ENCODE data around the gene CDCA3. TPM values are rescaled to one million over a fixed set of nuclear protein-coding genes. Genes with fewer than 3 reads are reported as not detected.
A peak's percentile ranks its signal among the peaks of the same experiment; 100 is the strongest.

Gene CDCA3
- total and polyA plus RNA-seq, 2 of the 13 experiments (the other 11 are each of a cell fraction or from before 2014, with no cell fraction given) = 32.7 to 56.5 TPM

DNA sequence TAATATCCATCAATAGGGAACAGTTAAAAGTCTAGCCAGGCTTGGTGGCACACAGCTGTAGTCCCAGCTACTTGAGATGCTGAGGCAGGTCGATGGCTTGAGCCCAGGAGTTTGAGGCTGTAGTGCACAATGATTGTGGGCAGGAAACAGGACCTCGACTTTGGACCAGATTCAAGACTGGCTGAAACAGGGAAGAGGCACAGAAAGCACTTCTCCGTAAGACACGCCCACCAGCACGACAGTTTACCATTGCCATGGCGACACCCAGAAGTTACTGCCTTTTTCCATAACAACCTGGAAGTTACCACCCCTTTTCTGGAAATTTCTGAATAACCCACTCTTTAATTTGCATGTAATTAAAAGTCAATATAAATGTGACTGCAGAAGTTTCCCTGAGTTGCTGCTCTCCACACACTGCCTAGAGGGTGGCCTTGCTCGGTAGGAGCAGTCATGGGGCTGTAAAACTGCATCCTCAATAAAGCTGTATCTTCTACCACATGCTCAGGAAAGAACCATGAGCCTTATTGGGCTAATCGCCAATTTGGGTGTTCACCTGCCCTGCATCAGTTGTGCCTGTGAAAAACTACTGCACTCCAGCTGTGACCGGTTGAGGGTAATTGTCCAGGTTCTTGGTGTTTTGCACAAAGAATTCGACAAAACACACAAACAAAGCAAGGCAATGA lies 48.9 kb upstream of the CDCA3 start (continued):
- TF ChIP-seq, protein P1, sequence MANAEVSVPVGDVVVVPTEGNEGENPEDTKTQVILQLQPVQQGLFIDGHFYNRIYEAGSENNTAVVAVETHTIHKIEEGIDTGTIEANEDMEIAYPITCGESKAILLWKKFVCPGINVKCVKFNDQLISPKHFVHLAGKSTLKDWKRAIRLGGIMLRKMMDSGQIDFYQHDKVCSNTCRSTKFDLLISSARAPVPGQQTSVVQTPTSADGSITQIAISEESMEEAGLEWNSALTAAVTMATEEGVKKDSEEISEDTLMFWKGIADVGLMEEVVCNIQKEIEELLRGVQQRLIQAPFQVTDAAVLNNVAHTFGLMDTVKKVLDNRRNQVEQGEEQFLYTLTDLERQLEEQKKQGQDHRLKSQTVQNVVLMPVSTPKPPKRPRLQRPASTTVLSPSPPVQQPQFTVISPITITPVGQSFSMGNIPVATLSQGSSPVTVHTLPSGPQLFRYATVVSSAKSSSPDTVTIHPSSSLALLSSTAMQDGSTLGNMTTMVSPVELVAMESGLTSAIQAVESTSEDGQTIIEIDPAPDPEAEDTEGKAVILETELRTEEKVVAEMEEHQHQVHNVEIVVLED (CRISPR knock-in tag; IDR thresholded peaks at IDR 0.05; ENCODE audit: borderline replicate concordance) = no peak
- no peak for TF ChIP-seq ZNF564 (CRISPR knock-in tag; IDR thresholded peaks at IDR 0.05)
- no peak for TF ChIP-seq BRCA1 (CRISPR knock-in tag; IDR thresholded peaks at IDR 0.05)
- TF ChIP-seq ZNF792 (CRISPR knock-in tag; IDR thresholded peaks at IDR 0.05) = no peak
- TF ChIP-seq TEAD3 (CRISPR knock-in tag; optimal IDR thresholded peaks at IDR 0.05; ENCODE audit: borderline replicate concordance) = no peak
- TF ChIP-seq NFYB (CRISPR knock-in tag; IDR thresholded peaks at IDR 0.05) = no peak
- TF ChIP-seq HOXA3 (CRISPR knock-in tag; IDR thresholded peaks at IDR 0.05) = peak; percentile 47; the same call in 1 of the 2 replicates
- TF ChIP-seq ETV5 (CRISPR knock-in tag; IDR thresholded peaks at IDR 0.05; ENCODE audit: borderline replicate concordance) = no peak; the same call in 1 of the 2 replicates
- TF ChIP-seq, protein P2, sequence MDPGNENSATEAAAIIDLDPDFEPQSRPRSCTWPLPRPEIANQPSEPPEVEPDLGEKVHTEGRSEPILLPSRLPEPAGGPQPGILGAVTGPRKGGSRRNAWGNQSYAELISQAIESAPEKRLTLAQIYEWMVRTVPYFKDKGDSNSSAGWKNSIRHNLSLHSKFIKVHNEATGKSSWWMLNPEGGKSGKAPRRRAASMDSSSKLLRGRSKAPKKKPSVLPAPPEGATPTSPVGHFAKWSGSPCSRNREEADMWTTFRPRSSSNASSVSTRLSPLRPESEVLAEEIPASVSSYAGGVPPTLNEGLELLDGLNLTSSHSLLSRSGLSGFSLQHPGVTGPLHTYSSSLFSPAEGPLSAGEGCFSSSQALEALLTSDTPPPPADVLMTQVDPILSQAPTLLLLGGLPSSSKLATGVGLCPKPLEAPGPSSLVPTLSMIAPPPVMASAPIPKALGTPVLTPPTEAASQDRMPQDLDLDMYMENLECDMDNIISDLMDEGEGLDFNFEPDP (CRISPR knock-in tag; conservative IDR thresholded peaks at IDR 0.05) = no peak
- TF ChIP-seq, protein P3, sequence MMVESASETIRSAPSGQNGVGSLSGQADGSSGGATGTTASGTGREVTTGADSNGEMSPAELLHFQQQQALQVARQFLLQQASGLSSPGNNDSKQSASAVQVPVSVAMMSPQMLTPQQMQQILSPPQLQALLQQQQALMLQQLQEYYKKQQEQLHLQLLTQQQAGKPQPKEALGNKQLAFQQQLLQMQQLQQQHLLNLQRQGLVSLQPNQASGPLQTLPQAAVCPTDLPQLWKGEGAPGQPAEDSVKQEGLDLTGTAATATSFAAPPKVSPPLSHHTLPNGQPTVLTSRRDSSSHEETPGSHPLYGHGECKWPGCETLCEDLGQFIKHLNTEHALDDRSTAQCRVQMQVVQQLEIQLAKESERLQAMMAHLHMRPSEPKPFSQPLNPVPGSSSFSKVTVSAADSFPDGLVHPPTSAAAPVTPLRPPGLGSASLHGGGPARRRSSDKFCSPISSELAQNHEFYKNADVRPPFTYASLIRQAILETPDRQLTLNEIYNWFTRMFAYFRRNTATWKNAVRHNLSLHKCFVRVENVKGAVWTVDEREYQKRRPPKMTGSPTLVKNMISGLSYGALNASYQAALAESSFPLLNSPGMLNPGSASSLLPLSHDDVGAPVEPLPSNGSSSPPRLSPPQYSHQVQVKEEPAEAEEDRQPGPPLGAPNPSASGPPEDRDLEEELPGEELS (CRISPR knock-in tag; IDR thresholded peaks at IDR 0.05) = no peak
- TF ChIP-seq, protein P4, sequence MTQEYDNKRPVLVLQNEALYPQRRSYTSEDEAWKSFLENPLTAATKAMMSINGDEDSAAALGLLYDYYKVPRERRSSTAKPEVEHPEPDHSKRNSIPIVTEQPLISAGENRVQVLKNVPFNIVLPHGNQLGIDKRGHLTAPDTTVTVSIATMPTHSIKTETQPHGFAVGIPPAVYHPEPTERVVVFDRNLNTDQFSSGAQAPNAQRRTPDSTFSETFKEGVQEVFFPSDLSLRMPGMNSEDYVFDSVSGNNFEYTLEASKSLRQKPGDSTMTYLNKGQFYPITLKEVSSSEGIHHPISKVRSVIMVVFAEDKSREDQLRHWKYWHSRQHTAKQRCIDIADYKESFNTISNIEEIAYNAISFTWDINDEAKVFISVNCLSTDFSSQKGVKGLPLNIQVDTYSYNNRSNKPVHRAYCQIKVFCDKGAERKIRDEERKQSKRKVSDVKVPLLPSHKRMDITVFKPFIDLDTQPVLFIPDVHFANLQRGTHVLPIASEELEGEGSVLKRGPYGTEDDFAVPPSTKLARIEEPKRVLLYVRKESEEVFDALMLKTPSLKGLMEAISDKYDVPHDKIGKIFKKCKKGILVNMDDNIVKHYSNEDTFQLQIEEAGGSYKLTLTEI (CRISPR knock-in tag; conservative IDR thresholded peaks at IDR 0.05) = no peak
- TF ChIP-seq AHR (CRISPR knock-in tag; IDR thresholded peaks at IDR 0.05) = no peak
- TF ChIP-seq NR2F2 (IDR thresholded peaks at IDR 0.05; ENCODE audit: borderline replicate concordance, low read depth) = no peak
- peak; percentile 82 for TF ChIP-seq SAP130 (CRISPR knock-in tag; IDR thresholded peaks at IDR 0.05; ENCODE audit: low read depth)
- peak in 1 of 2 experiments; percentile 24; a peak in 1 of 4 replicates for TF ChIP-seq POLR2A (IDR thresholded peaks at IDR 0.05; ENCODE audit: insufficient read depth in 1 of 2, low read depth in 2 of 2, low read length in 2 of 2)
- no peak for TF ChIP-seq EZH2 (conservative IDR thresholded peaks at IDR 0.05; ENCODE audit: low read depth, low read length)
- TF ChIP-seq ZNF549 (CRISPR knock-in tag; IDR thresholded peaks at IDR 0.05) = no peak
- no peak for TF ChIP-seq ATF7-NPFF (CRISPR knock-in tag; IDR thresholded peaks at IDR 0.05; ENCODE audit: low read depth)
- TF ChIP-seq WIZ (CRISPR knock-in tag; IDR thresholded peaks at IDR 0.05) = no peak
- no peak for TF ChIP-seq ISL2 (CRISPR knock-in tag; IDR thresholded peaks at IDR 0.05)
- TF ChIP-seq, protein P5, sequence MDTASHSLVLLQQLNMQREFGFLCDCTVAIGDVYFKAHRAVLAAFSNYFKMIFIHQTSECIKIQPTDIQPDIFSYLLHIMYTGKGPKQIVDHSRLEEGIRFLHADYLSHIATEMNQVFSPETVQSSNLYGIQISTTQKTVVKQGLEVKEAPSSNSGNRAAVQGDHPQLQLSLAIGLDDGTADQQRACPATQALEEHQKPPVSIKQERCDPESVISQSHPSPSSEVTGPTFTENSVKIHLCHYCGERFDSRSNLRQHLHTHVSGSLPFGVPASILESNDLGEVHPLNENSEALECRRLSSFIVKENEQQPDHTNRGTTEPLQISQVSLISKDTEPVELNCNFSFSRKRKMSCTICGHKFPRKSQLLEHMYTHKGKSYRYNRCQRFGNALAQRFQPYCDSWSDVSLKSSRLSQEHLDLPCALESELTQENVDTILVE (CRISPR knock-in tag; IDR thresholded peaks at IDR 0.05) = no peak
- peak; percentile 63 for TF ChIP-seq HNF4A (CRISPR knock-in tag; IDR thresholded peaks at IDR 0.05)
- TF ChIP-seq HOXA7 (CRISPR knock-in tag; IDR thresholded peaks at IDR 0.05) = no peak
- TF ChIP-seq JUN (CRISPR knock-in tag; IDR thresholded peaks at IDR 0.05) = no peak

All from HepG2 (cell line).